SU-DHL-6 (cell line): ENCODE measurements around the gene RNASE8.

Experiments
- H2AFZ ChIP-seq: fragments of 200-600 bp; sonication (generic); 2 replicates; pipeline ENCODE4 v1.6.1; 2014; ENCODE audit warnings: low read depth, mild to moderate bottlenecking, moderate library complexity, mixed read lengths, antibody characterized with exemption, low read length; ENCODE audit not compliant: severe bottlenecking
- H3F3A ChIP-seq: fragments of 200-600 bp; shearing (Covaris generic); 2 replicates; pipeline ENCODE4 v1.6.0; 2016; ENCODE audit warnings: antibody characterized with exemption, mild to moderate bottlenecking; ENCODE audit not compliant: insufficient read depth
- H3K27ac ChIP-seq: fragments of 200-600 bp; sonication (generic); 2 replicates; pipeline ENCODE4 v1.5.1; 2016; ENCODE audit warnings: low read depth, mild to moderate bottlenecking, low read length, moderate library complexity, mixed read lengths
- H3K27me3 ChIP-seq: fragments of 200-600 bp; sonication (generic), shearing (Covaris generic); 2 replicates; pipeline ENCODE4 v1.6.0; 2014; ENCODE audit warnings: mild to moderate bottlenecking, low read length
- H3K36me3 ChIP-seq: fragments of 200-600 bp; sonication (generic); 2 replicates; pipeline ENCODE4 v1.6.1; 2014; ENCODE audit warnings: mild to moderate bottlenecking, low read length, mixed read lengths
- H3K4me2 ChIP-seq: fragments of 300-600, 200-600 bp; shearing (Covaris generic), sonication (generic); 2 replicates; pipeline ENCODE4 v1.6.0; 2014; ENCODE audit warnings: low read length, low read depth, mild to moderate bottlenecking; ENCODE audit not compliant: poor library complexity, severe bottlenecking
- H3K4me3 ChIP-seq: fragments of 200-600 bp; sonication (generic); 2 replicates; pipeline ENCODE4 v1.5.1; 2014; ENCODE audit warnings: antibody characterized with exemption, low read length, mild to moderate bottlenecking, mixed read lengths; ENCODE audit not compliant: insufficient read depth, poor library complexity, severe bottlenecking
- H3K79me2 ChIP-seq: fragments of 200-600 bp; sonication (generic); 2 replicates; pipeline ENCODE4 v1.6.1; 2014; ENCODE audit warnings: mild to moderate bottlenecking, low read length, moderate library complexity; ENCODE audit not compliant: insufficient read depth
- H3K9ac ChIP-seq: fragments of 200-600 bp; sonication (generic); 2 replicates; pipeline ENCODE4 v1.7.0; 2014; ENCODE audit warnings: mild to moderate bottlenecking, low read length
- H3K9me2 ChIP-seq: fragments of 200-600 bp; sonication (generic); replicated peaks from 2 replicates; pipeline ENCODE4 v1.6.1; 2014; ENCODE audit warnings: low read length; ENCODE audit not compliant: insufficient read depth
- H3K9me3 ChIP-seq: fragments of 200-600 bp; sonication (generic); 2 replicates; pipeline ENCODE4 v1.6.1; 2014; ENCODE audit warnings: low read length, mixed read lengths; ENCODE audit not compliant: insufficient read depth
- H4K20me1 ChIP-seq: fragments of 200-600 bp; sonication (generic); 2 replicates; pipeline ENCODE4 v1.6.1; 2014; ENCODE audit warnings: low read depth, mild to moderate bottlenecking, antibody characterized with exemption, low read length, moderate library complexity, mixed read lengths
- CTCF ChIP-seq: fragments of 200-600 bp; sonication (generic); IDR thresholded peaks from one replicate; pipeline ENCODE4 v1.5.1; 2017; ENCODE audit warnings: antibody characterized with exemption, mild to moderate bottlenecking, low read length, moderate library complexity; ENCODE audit not compliant: insufficient read depth, poor library complexity, severe bottlenecking
- EZH2phosphoT487 ChIP-seq: fragments of 200-600 bp; sonication (generic), shearing (Covaris generic); conservative IDR thresholded peaks from 2 replicates; pipeline ENCODE4 v1.6.1; 2018; ENCODE audit warnings: mild to moderate bottlenecking, antibody characterized with exemption, low read length, moderate library complexity, mixed read lengths

The RNASE8 gene

DNA sequence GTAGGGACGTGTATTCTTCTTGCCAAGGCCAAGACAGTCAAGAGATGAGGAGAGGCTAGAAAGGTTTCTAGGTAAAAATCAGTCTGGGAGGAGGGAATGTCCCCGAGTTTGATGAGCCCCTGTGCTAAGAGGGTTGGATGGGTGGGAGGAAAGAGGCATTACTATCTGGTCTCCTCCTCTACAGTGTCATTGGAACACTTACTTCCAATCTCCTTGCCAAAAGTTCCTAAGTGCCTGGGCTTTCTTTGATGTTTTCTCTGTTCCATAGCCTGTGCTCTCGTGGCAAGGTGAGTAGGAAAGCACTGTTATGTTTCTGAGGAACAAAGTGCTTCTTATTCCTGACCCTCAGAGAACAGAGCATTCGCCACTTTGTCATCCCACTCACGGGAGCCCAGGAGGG is 22.9 kb upstream of the RNASE8 start, which contains the start of gene RNASE13:
RNASE13 (minus strand) TSS at position 101 of the 400 bp plus-strand sequence. CDS start 519 bp downstream, outside the sequence.
- no peaks in the 10 kb centered on the region for H3K9me3 ChIP-seq
- no peak within 1 kb of the TSS for H3K9ac ChIP-seq
- no peaks in the 10 kb centered on the region for H3K79me2 ChIP-seq
- H3F3A ChIP-seq = no peaks in the 10 kb centered on the region
- no peak for TF ChIP-seq CTCF
- no peak for TF ChIP-seq EZH2phosphoT487
- H3K4me2 ChIP-seq = no peak within 1 kb of the TSS
- H4K20me1 ChIP-seq = no peaks in the 10 kb centered on the region
- no peak within 1 kb of the TSS for H3K4me3 ChIP-seq
- no peaks in the 10 kb centered on the region for H3K27me3 ChIP-seq
- H2AFZ ChIP-seq = no peak within 1 kb of the TSS
- no peak within 1 kb of the TSS for H3K27ac ChIP-seq
- H3K36me3 ChIP-seq = no peaks in the 10 kb centered on the region
- no peaks in the 10 kb centered on the region for H3K9me2 ChIP-seq

- no peak overlapping the region for H3K9ac ChIP-seq
- no peaks in the 10 kb centered on the region for H3F3A ChIP-seq
- no peak for TF ChIP-seq CTCF
- no peak for TF ChIP-seq EZH2phosphoT487
- no peaks in the 10 kb centered on the region for H4K20me1 ChIP-seq
- H3K9me2 ChIP-seq = no peaks in the 10 kb centered on the region
- H3K4me3 ChIP-seq = no peak overlapping the region
- H3K9me3 ChIP-seq = no peaks in the 10 kb centered on the region
- no peak overlapping the region for H3K4me2 ChIP-seq
- no peaks in the 10 kb centered on the region for H3K27me3 ChIP-seq
- H3K79me2 ChIP-seq = no peaks in the 10 kb centered on the region
- no peak overlapping the region for H2AFZ ChIP-seq
- no peak overlapping the region for H3K27ac ChIP-seq
- H3K36me3 ChIP-seq = no peaks in the 10 kb centered on the region
Observed at GRCh38 chr14:21036751-21037150, 20.9 kb upstream of the RNASE8 start.

- H3K9me3 ChIP-seq = no peaks in the 10 kb centered on the region
- no peaks in the 10 kb centered on the region for H3K79me2 ChIP-seq
- H3K36me3 ChIP-seq = no peaks in the 10 kb centered on the region
- no peaks in the 10 kb centered on the region for H3K9me2 ChIP-seq
- no peak overlapping the region for H2AFZ ChIP-seq
- no peaks in the 10 kb centered on the region for H3F3A ChIP-seq
- no peak overlapping the region for H3K27ac ChIP-seq
- no peak overlapping the region for H3K4me2 ChIP-seq
- H3K9ac ChIP-seq = no peak overlapping the region
- H4K20me1 ChIP-seq = no peaks in the 10 kb centered on the region
- no peak overlapping the region for H3K4me3 ChIP-seq
- no peaks in the 10 kb centered on the region for H3K27me3 ChIP-seq
- TF ChIP-seq CTCF = no peak
- TF ChIP-seq EZH2phosphoT487 = no peak
Observed at GRCh38 chr14:21037156-21037555, 20.5 kb upstream of the RNASE8 start.
